ENCODE measurements around the gene ZNF831.

GRCh38 chr20:59192533-59192896 is 28.9 kb downstream of the ZNF831 start:
- TF ChIP-seq POLR2AphosphoS5 (IDR thresholded peaks at IDR 0.05; ENCODE audit: low read depth): no peak
- TF ChIP-seq CTCF (IDR thresholded peaks at IDR 0.05; ENCODE audit: insufficient read depth, low read length): no peak
- no peak for TF ChIP-seq SPI1 (IDR thresholded peaks at IDR 0.05; ENCODE audit: borderline replicate concordance, low read depth)
- TF ChIP-seq REST (IDR thresholded peaks at IDR 0.05; ENCODE audit: insufficient replicate concordance, low read depth): no peak
- no peak for TF ChIP-seq GABPA (IDR thresholded peaks at IDR 0.05; ENCODE audit: low read depth)

All from HL-60 (cell line).